Loucy (cell line): Measurements from ENCODE around the gene AAK1.
"Not testable (repeated sequence)": the region's sequence is repeated elsewhere in the genome, so short reads cannot be mapped to it uniquely, and the experiment has no call there.

Experiments
- EZH2phosphoT487 ChIP-seq: fragments of 200-600 bp; IDR thresholded peaks from 2 replicates; pipeline ENCODE4 v1.6.1; 2018; ENCODE audit warnings: antibody characterized with exemption, mild to moderate bottlenecking, moderate library complexity, borderline replicate concordance
- TF ChIP-seq, protein P1 (sequence below): fragments of 200-600 bp; sonication (generic); conservative IDR thresholded peaks from 2 replicates; pipeline ENCODE4 v1.5.1; 2014; ENCODE audit warnings: mild to moderate bottlenecking, antibody characterized with exemption, low read length

GRCh38 chr2:69550511-69550910 lies 93.0 kb downstream of the AAK1 start:
- TF ChIP-seq, protein P1, sequence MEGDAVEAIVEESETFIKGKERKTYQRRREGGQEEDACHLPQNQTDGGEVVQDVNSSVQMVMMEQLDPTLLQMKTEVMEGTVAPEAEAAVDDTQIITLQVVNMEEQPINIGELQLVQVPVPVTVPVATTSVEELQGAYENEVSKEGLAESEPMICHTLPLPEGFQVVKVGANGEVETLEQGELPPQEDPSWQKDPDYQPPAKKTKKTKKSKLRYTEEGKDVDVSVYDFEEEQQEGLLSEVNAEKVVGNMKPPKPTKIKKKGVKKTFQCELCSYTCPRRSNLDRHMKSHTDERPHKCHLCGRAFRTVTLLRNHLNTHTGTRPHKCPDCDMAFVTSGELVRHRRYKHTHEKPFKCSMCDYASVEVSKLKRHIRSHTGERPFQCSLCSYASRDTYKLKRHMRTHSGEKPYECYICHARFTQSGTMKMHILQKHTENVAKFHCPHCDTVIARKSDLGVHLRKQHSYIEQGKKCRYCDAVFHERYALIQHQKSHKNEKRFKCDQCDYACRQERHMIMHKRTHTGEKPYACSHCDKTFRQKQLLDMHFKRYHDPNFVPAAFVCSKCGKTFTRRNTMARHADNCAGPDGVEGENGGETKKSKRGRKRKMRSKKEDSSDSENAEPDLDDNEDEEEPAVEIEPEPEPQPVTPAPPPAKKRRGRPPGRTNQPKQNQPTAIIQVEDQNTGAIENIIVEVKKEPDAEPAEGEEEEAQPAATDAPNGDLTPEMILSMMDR, result not testable (repeated sequence)
- not testable (repeated sequence) for TF ChIP-seq EZH2phosphoT487
